HepG2 (cell line): ENCODE measurements around the gene TTBK2. TPM values are rescaled to one million over a fixed set of nuclear protein-coding genes. Genes with fewer than 3 reads are reported as not detected.

Experiments
- BCL6 ChIP-seq: IDR thresholded peaks from 2 replicates; pipeline ENCODE4 v1.6.1; 2016; ENCODE audit warnings: missing genetic modification reagents, missing compliant biosample characterization
- DZIP1 ChIP-seq: sonication (generic); formaldehyde crosslinking; IDR thresholded peaks from 2 replicates; pipeline ENCODE4 v1.5.0; 2020; ENCODE audit warnings: mild to moderate bottlenecking, missing genetic modification reagents
- ERF ChIP-seq: IDR thresholded peaks from 2 replicates; pipeline ENCODE4 v1.6.1; 2018; ENCODE audit warnings: missing biosample characterization, missing genetic modification reagents
- FOXA3 ChIP-seq: IDR thresholded peaks from 2 replicates; pipeline ENCODE4 v1.6.1; 2016; ENCODE audit warnings: missing genetic modification reagents, missing compliant biosample characterization
- GRHL1 ChIP-seq: sonication (generic); formaldehyde crosslinking; conservative IDR thresholded peaks from 2 replicates; pipeline ENCODE4 v1.8.0; 2022; ENCODE audit warnings: missing genetic modification reagents
- HIVEP1 ChIP-seq: sonication (generic); formaldehyde crosslinking; IDR thresholded peaks from 2 replicates; pipeline ENCODE4 v1.4.0; 2020; ENCODE audit warnings: mild to moderate bottlenecking, missing genetic modification reagents
- JUN ChIP-seq: sonication (generic); formaldehyde crosslinking; IDR thresholded peaks from 2 replicates; pipeline ENCODE4 v1.4.0; 2020; ENCODE audit warnings: mild to moderate bottlenecking, missing genetic modification reagents
- MAFK ChIP-seq, 2 experiments: IDR thresholded peaks in 1 of 2; conservative IDR thresholded peaks in 1 of 2; 2 replicates each; pipeline ENCODE4 v1.6.1; 2011; ENCODE audit warnings: improper control_type of control experiment in 2 of 2, low read length in 2 of 2
- PAX8 ChIP-seq: sonication (generic); formaldehyde crosslinking; IDR thresholded peaks from 2 replicates; pipeline ENCODE4 v1.8.0; 2022; ENCODE audit warnings: mild to moderate bottlenecking, missing genetic modification reagents, borderline replicate concordance
- PHF5A ChIP-seq: IDR thresholded peaks from one replicate; pipeline ENCODE4 v1.6.1; 2018; ENCODE audit warnings: low read depth, missing genetic modification reagents; ENCODE audit not compliant: unreplicated experiment
- PHF8 ChIP-seq: sonication (generic); formaldehyde crosslinking; IDR thresholded peaks from 2 replicates; pipeline ENCODE4 v1.5.0; 2020; ENCODE audit warnings: missing genetic modification reagents
- RXRB ChIP-seq: IDR thresholded peaks from 2 replicates; pipeline ENCODE4 v1.6.1; 2016; ENCODE audit warnings: borderline replicate concordance, missing genetic modification reagents, missing compliant biosample characterization
- SMAD1 ChIP-seq: sonication (generic); formaldehyde crosslinking; IDR thresholded peaks from 2 replicates; pipeline ENCODE4 v1.4.0; 2020; ENCODE audit warnings: missing genetic modification reagents, low read depth, mild to moderate bottlenecking, borderline replicate concordance
- SMAD3 ChIP-seq: sonication (generic); formaldehyde crosslinking; IDR thresholded peaks from 2 replicates; pipeline ENCODE4 v1.4.0; 2020; ENCODE audit warnings: missing genetic modification reagents
- SOX5 ChIP-seq: IDR thresholded peaks from 2 replicates; pipeline ENCODE4 v1.6.1; 2016; ENCODE audit warnings: borderline replicate concordance
- STAG1 ChIP-seq: sonication (generic); formaldehyde crosslinking; IDR thresholded peaks from 2 replicates; pipeline ENCODE4 v1.4.0; 2020; ENCODE audit warnings: missing genetic modification reagents
- TARDBP ChIP-seq: sonication (generic); formaldehyde crosslinking; IDR thresholded peaks from 2 replicates; pipeline ENCODE4 v1.8.0; 2022; ENCODE audit warnings: mild to moderate bottlenecking, missing genetic modification reagents
- ZNF121 ChIP-seq: sonication (generic); formaldehyde crosslinking; IDR thresholded peaks from 2 replicates; pipeline ENCODE4 v1.5.0; 2020; ENCODE audit warnings: mild to moderate bottlenecking, missing genetic modification reagents
- ZNF225 ChIP-seq: sonication (generic); formaldehyde crosslinking; IDR thresholded peaks from 2 replicates; pipeline ENCODE4 v1.4.0; 2020; ENCODE audit warnings: mild to moderate bottlenecking, missing genetic modification reagents
- ZNF234 ChIP-seq: sonication (generic); formaldehyde crosslinking; conservative IDR thresholded peaks from 2 replicates; pipeline ENCODE4 v1.5.1; 2020; ENCODE audit warnings: mild to moderate bottlenecking, missing genetic modification reagents
- ZNF264 ChIP-seq: sonication (generic); formaldehyde crosslinking; IDR thresholded peaks from 2 replicates; pipeline ENCODE4 v1.4.0; 2020; ENCODE audit warnings: missing genetic modification reagents
- ZNF598 ChIP-seq: sonication (generic); formaldehyde crosslinking; IDR thresholded peaks from 2 replicates; pipeline ENCODE4 v1.5.1; 2020; ENCODE audit warnings: mild to moderate bottlenecking, missing genetic modification reagents, borderline replicate concordance
- ZSCAN12 ChIP-seq: sonication (generic); formaldehyde crosslinking; IDR thresholded peaks from 2 replicates; pipeline ENCODE4 v1.9.0; 2021; ENCODE audit warnings: mild to moderate bottlenecking, missing genetic modification reagents
- polyA plus RNA-seq, 8 experiments: library from polyadenylated mRNA; depleted of rRNA in 3 of 8; stranded (reverse) in 7 of 8; unstranded in 1 of 8; fragments of >200 nt; fragmentation: Illumina TruSeq in 4 of 8; extraction: Trizol in 4 of 8; gene quantifications; 2 replicates each; pipeline versions ENCODE4 v1.2.1 to v1.2.3, GENCODE V29; 2011 to 2016; ENCODE audit warnings: low read depth in 4 of 8, missing spikeins in 1 of 8, mixed read lengths in 1 of 8; ENCODE audit not compliant: insufficient read depth in 1 of 8
- total RNA-seq, 5 experiments: library from RNA; depleted of rRNA; stranded (reverse); fragments of >200 nt; fragmentation: Illumina TruSeq; extraction: Trizol; gene quantifications; 2 replicates each; pipeline ENCODE4 v1.2.3, GENCODE V29; 2016; ENCODE audit warnings: low read depth in 1 of 5
- TF ChIP-seq, protein P1 (sequence below): IDR thresholded peaks from 2 replicates; pipeline ENCODE4 v1.6.1; 2016; ENCODE audit warnings: low read depth

The TTBK2 gene
- total and polyA plus RNA-seq, 2 of the 13 experiments (the other 11 are each of a cell fraction or from before 2014, with no cell fraction given) = 5.1 to 7.4 TPM

DNA sequence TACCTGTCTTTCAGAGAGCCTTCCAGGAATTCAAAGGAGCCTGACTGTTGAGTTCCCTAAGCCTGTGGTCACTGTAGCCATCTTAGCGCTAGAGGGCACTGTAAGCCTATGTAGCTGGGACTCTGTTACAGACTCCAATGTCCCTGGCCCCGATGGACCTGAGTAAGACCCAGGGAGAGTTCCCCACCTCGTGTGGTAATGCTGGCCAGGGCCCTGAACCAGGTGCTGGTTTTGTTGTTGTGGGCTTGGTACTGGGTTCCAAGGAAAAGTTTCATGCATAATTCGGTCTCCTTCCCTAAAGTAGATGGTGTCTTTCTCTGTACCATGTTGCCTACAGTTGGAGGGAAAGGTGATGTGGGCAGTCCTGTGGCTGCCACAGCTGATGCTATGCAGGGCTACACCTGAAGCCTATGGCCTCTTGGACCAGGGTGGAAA lies 216.1 kb downstream of the TTBK2 start (continued):
- TF ChIP-seq ZNF121 (peak; percentile 64; the same call in 1 of the 2 replicates), ZNF264 (CRISPR knock-in tag) (no peak), RXRB (CRISPR knock-in tag) (0 out of 2 replicates have a peak, but pooled peaks have one; percentile 28), PHF8 (CRISPR knock-in tag) (no peak), SMAD1 (CRISPR knock-in tag) (no peak), ZNF225 (CRISPR knock-in tag) (no peak), STAG1 (CRISPR knock-in tag) (peak; percentile 94), HIVEP1 (CRISPR knock-in tag) (no peak), GRHL1 (CRISPR knock-in tag) (no peak), SMAD3 (CRISPR knock-in tag) (no peak), DZIP1 (CRISPR knock-in tag) (no peak), BCL6 (CRISPR knock-in tag) (peak; percentile 68), SOX5 (CRISPR knock-in tag) (0 out of 2 replicates have a peak, but pooled peaks have one; percentile 26), PHF5A (no peak), ZNF598 (CRISPR knock-in tag) (peak; percentile 29; the same call in 1 of the 2 replicates), ZSCAN12 (CRISPR knock-in tag) (no peak), ZNF234 (CRISPR knock-in tag) (no peak), MAFK (conservative IDR thresholded peaks at IDR 0.05 in 1 of 2, IDR thresholded peaks at IDR 0.05 in 1 of 2; ENCODE audit: low read length in 2 of 2) (no peak), FOXA3 (CRISPR knock-in tag) (0 out of 2 replicates have a peak, but pooled peaks have one; percentile 17), ERF (CRISPR knock-in tag) (peak; percentile 50; the same call in 1 of the 2 replicates), TARDBP (CRISPR knock-in tag) (no peak), PAX8 (CRISPR knock-in tag) (no peak), JUN (CRISPR knock-in tag) (no peak)
- TF ChIP-seq, protein P1, sequence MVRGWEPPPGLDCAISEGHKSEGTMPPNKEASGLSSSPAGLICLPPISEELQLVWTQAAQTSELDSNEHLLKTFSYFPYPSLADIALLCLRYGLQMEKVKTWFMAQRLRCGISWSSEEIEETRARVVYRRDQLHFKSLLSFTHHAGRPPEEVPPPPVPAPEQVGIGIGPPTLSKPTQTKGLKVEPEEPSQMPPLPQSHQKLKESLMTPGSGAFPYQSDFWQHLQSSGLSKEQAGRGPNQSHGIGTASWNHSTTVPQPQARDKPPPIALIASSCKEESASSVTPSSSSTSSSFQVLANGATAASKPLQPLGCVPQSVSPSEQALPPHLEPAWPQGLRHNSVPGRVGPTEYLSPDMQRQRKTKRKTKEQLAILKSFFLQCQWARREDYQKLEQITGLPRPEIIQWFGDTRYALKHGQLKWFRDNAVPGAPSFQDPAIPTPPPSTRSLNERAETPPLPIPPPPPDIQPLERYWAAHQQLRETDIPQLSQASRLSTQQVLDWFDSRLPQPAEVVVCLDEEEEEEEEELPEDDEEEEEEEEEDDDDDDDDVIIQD (CRISPR knock-in tag) = peak; percentile 30; the same call in 1 of the 2 replicates
